ENCODE measurements around the gene DMAP1.

DMAP1 gene

GRCh38 chr1:44249543-44249942 lies 36.3 kb downstream of the DMAP1 start:
- intact Hi-C loops (cut with DNase I), result no loop called here
- DNase-seq, result peak in 20 of 42 donors; percentile 13 to 68 (median 44)

- DNase-seq, result peak in 4 of 42 donors; percentile 18 to 60 (median 34)
- intact Hi-C loops (cut with DNase I), result no loop called here
Measured at GRCh38 chr1:44250068-44250781, 37.0 kb downstream of the DMAP1 start.

GRCh38 chr1:44251486-44251885 lies 38.2 kb downstream of the DMAP1 start:
- intact Hi-C loops (cut with DNase I), result no loop called here

GRCh38 chr1:44251989-44252671 lies 38.9 kb downstream of the DMAP1 start:
- DNase-seq, result peak in 1 of 42 donors; percentile 18
- intact Hi-C loops (cut with DNase I), result no loop called here

More at GRCh38 chr1:44251486-44251885, 38.2 kb downstream of the DMAP1 start:
- DNase-seq, result no peak

GRCh38 chr1:44254392-44254910 lies 41.2 kb downstream of the DMAP1 start:
- no peak for DNase-seq
- intact Hi-C loops (cut with DNase I), result no loop called here

- intact Hi-C loops (cut with DNase I), result no loop called here
- DNase-seq, result no peak
Measured at GRCh38 chr1:44256762-44257554, 43.7 kb downstream of the DMAP1 start.

GRCh38 chr1:44259090-44259489 lies 45.8 kb downstream of the DMAP1 start:
- intact Hi-C loops (cut with DNase I), result no loop called here
- DNase-seq, result no peak

- DNase-seq, result no peak
- intact Hi-C loops (cut with DNase I), result no loop called here
Measured at GRCh38 chr1:44260792-44261170, 47.5 kb downstream of the DMAP1 start.

- peak in 2 of 42 donors; percentile 31 to 61 for DNase-seq
- intact Hi-C loops (cut with DNase I), result no loop called here
Measured at GRCh38 chr1:44261171-44261817, 48.0 kb downstream of the DMAP1 start.

GRCh38 chr1:44261962-44262361 lies 48.7 kb downstream of the DMAP1 start:
- intact Hi-C loops (cut with DNase I), result no loop called here
- no peak for DNase-seq

- no peak for DNase-seq
- intact Hi-C loops (cut with DNase I), result no loop called here
Measured at GRCh38 chr1:44262414-44262813, 49.1 kb downstream of the DMAP1 start.

- intact Hi-C loops (cut with DNase I), result no loop called here
- no peak for DNase-seq
Measured at GRCh38 chr1:44262816-44263567, 49.7 kb downstream of the DMAP1 start.

- intact Hi-C loops (cut with DNase I), result no loop called here
Measured at GRCh38 chr1:44263568-44264450, 50.5 kb downstream of the DMAP1 start.

GRCh38 chr1:44264451-44264771 lies 51.1 kb downstream of the DMAP1 start:
- intact Hi-C loops (cut with DNase I), result no loop called here
- no peak for DNase-seq

More at GRCh38 chr1:44263568-44264450, 50.5 kb downstream of the DMAP1 start:
- DNase-seq, result no peak

GRCh38 chr1:44265656-44266358 lies 52.5 kb downstream of the DMAP1 start:
- DNase-seq, result no peak
- intact Hi-C loops (cut with DNase I), result no loop called here

GRCh38 chr1:44266400-44267344 lies 53.4 kb downstream of the DMAP1 start:
- intact Hi-C loops (cut with DNase I), result no loop called here
- no peak for DNase-seq
